Right hindlimb (tissue), 1 donor: Measurements from ENCODE around the gene TMEM132D.

Experiments
- DNase-seq: peaks from one replicate; pipeline ENCODE4 v3.0.0-alpha.2; 2018

The TMEM132D gene

DNA sequence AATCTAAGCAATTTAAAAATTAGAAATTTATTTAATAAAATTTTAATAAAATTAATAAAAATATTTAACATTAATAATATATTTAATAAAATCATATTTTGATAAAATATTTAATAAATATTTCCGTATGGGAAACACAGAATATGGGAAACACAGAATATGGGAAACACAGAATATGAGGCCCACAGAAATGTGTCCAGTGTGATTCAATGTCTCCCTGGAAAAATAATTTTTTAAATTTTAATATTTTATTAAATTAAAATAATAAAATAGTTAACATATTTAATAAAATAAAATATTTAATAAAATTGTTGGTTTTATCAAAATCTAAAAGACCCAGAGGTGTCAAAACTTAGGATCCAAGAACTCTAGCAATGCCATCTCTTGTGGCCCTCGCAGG, 186.4 kb downstream of the TMEM132D start:
- DNase-seq = no peak

GRCh38 chr12:129716825-129717224, 187.0 kb downstream of the TMEM132D start:
- DNase-seq = no peak

DNA sequence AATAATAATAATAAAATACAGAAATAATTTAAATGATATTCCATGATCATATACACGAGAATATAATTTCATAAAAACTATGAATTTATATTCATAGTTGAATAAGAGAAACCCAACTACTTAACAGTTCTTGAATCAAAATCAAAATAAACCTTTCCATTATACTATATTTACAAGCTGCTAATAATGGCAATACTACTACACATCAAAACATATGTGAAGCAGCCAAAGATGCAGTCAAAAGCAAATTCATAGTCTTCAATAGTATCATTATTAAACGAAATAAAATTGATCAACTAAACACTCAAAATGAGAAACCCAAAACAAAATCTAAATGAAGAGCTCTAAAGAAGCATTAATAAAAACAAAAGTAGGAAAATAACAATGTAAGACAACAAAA, 197.1 kb downstream of the TMEM132D start:
- no peak for DNase-seq

- no peak for DNase-seq
Measured at GRCh38 chr12:129704232-129704830, 199.5 kb downstream of the TMEM132D start.

- DNase-seq = peak; percentile 56
Measured at GRCh38 chr12:129701631-129702101, 202.2 kb downstream of the TMEM132D start.

GRCh38 chr12:129700036-129700435, 203.8 kb downstream of the TMEM132D start:
- DNase-seq = no peak

DNA sequence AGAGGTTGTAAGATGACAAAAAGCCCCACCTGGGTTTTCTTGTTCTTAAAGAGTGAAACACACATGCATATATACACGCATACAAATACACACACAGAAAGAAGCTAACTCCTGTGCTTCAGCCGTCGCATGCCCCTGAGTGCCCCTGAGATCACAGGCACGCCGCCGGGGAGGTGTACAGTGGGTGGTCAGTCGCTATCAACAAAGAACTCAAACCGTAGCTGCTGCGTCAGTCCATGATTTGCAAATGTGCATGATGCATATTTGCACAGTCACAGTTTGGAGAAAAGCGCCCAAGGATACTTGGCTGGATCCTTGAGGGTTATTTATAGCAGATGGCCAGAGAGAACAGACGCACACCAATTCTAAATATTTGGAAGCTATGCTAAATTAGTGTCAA, 206.9 kb downstream of the TMEM132D start:
- DNase-seq = no peak

- DNase-seq = no peak
Measured at GRCh38 chr12:129696405-129696804, 207.4 kb downstream of the TMEM132D start.

DNA sequence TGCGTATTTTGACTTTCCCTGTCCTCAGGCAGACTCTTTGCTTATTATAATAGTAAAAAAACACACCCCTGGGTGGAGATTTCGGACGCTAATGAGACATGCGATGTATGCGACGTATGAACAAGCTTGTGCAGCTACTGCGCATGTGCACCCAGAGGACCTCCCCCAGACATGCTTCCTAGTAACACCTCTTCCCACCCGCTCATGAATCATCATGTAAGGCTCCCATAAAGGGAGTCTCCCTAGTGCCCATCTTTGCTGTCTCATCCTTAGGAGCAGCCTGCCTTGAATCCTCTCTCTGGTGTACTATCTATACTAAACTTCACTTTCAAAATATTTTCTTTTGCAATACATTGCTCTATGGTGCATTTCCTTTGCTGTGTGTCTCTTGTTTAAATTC, 210.1 kb downstream of the TMEM132D start:
- no peak for DNase-seq

- no peak for DNase-seq
Measured at GRCh38 chr12:129687731-129688130, 216.1 kb downstream of the TMEM132D start.

DNA sequence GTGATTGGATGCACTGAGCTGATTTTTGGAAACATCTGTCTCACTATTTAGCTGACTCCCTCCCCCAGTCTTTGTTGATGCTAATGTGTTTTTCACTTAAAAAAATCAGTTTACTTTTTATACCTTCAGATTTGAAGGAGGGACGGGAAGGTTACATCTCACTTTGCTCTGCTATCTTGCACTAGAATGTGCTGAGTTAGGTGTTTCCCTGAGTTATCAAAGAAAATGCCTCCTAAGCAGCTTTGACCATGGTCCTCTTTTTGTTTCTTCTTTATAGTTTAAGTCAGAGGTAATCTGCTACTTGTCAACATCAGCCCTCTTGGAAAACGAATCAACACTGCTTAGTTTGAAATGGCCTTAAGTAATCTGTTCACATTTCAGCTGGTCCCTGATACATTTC, 222.0 kb downstream of the TMEM132D start:
- DNase-seq = no peak

DNA sequence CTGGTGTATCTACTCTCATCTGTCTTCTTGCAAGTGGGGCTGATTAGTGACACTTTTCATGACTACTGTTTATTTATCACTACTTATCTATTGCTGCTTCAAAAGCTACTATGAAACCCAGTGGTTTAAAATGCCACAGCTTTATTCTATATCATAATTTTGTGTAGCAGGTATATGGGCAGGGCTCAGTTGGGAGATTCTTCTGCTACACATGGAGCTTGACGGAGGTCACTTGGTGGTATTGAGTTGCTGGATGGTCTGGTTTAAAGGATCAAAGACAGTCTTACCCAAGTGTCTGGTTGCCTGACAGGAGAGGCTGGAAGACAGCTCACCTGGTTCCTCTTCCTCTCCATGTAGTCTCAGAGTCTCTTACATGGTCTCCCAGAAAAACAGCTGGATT, 222.7 kb downstream of the TMEM132D start:
- DNase-seq = no peak

GRCh38 chr12:129676411-129676810, 227.4 kb downstream of the TMEM132D start:
- no peak for DNase-seq

- DNase-seq = no peak
Measured at GRCh38 chr12:129675947-129676346, 227.9 kb downstream of the TMEM132D start.

DNA sequence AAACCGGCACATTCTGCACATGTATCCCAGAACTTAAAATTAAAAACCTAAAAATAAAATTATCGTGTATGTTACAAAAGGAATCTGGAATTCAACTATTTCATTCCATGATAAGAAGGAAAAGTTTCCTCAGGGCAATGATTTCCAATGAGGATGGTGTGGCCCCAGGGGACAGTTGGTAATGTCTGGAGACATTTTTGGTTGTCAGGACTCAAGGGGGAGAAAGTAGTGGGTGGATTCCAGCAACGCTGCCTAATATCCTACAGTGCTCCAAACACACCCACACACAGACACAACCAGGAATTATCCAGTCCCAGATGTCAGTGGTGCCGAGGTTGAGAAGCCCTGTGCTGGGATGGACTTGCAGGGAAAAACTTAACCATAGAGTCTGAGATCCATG, 228.3 kb downstream of the TMEM132D start:
- DNase-seq = no peak

DNA sequence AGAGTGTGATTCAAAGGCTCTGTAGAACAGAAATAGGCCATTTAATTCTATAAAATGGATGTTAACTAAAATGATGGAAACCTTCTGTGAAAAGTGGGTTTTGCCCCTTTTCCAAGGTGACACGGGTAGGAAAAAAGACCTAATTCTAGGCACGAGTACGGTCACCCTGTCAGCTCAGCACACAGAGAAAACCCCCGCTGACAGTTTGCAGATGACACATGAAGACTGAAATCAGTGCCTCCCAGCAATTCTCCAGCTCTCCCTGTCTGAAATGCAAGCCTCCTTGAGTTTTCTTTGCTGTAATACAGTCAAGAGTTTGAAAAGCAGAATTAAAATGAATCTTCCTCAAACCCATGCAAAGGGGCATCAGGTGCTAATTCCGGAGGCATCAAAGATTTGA, 230.0 kb downstream of the TMEM132D start:
- no peak for DNase-seq

- DNase-seq = no peak
Measured at GRCh38 chr12:129672110-129672509, 231.7 kb downstream of the TMEM132D start.

- DNase-seq = no peak
Measured at GRCh38 chr12:129670256-129670920, 233.4 kb downstream of the TMEM132D start.

DNA sequence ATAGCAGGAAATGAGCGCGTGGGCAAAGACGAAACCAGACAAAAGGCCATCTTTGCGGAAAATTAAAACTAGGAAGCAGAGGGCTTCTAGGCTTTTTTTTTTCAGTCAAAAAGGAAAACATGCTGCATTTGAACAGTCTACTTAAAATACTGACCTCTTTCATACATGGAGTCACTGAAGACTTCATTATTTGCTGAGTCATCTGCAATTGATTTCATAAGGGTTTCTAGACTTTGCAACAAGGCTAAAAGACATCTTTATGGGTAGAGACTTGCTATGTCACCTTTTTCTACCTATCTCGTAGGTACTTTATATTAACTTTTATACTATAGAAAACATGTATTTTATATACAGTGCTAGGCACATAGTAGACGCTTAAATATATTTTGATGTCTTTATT, 238.4 kb downstream of the TMEM132D start:
- no peak for DNase-seq

GRCh38 chr12:129662234-129662633, 241.6 kb downstream of the TMEM132D start:
- no peak for DNase-seq

DNA sequence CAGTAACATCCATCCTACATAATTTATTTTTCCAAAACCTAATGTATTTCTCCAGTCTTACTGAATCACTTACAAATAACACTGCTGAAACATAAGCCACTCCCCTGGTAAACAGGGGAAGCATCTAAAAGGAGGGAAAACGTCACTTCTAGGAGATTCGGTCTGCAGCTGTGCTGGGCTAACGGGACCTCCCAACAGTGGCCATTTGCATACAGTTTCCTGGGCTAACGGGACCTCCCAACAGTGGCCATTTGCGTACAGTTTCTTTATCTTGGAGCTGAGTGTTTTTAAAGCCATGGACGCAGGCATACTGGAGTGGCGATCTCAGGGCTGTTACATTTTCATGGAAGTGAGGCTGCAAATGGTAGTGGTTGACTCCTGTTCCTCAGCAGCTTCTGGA, 242.9 kb downstream of the TMEM132D start:
- no peak for DNase-seq

DNA sequence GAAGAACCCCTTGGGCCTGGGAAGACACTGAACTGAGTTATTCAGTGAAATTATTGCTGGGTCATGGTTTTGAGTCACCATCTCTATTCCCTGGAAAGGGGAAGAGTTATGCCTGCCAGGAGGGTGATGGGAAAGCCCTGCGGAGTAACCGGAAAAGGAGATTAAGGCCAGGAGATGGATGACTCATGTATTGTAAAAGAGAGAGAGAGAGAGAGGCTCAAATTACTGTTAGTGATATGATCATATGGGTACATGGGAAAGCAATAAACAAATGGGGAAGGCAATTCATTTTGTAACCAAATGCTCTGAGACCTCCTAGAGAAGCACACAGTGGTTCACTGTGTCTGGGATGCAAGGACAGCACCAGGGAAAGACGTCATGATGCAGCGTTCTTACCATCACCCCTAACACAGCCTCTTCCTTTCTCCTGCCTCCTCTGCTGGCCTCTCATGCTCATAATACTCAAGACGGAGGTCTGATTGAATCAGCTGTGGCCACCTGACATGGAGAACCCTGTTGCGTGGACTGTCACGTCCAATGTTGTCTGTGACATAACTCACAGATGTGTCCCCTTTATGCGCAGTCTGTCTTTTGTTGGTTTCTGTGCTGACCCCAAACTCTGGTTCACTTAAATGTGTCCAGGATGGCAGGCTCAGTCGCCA, 243.7 kb downstream of the TMEM132D start:
- DNase-seq = no peak

- no peak for DNase-seq
Measured at GRCh38 chr12:129657179-129657578, 246.6 kb downstream of the TMEM132D start.

DNA sequence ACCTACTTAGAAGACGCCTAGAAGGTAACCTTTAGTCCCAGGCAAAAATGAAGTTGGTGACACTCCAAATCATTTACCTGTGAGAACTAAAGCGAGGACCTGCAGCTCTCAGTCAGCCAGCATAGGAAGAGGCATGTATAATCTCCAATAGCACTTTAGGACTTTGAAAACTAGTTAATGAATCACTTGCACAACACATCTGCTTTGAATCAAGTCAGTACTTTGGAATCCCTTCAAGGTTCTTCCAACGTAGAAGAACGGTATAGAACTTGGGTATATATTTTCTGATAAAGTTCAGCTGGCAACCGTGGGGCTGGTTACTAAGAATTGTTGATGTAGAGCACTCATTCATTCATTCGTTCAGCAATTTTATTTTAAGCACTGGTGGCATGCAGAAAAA, 251.9 kb downstream of the TMEM132D start:
- DNase-seq = no peak
